GM18951 (cell line): Measurements from ENCODE around the gene CCT5.
"Not testable (repeated sequence)": the region's sequence is repeated elsewhere in the genome, so short reads cannot be mapped to it uniquely, and the experiment has no call there.

Experiments used
- POLR2A ChIP-seq: IDR thresholded peaks from 4 replicates; pipeline ENCODE4 v1.6.1; 2011; ENCODE audit warnings: mild to moderate bottlenecking; ENCODE audit not compliant: insufficient read length, insufficient read depth; ENCODE audit errors: extremely low read depth
- in situ Hi-C: fragments of 300-500 bp; cut with MboI; formaldehyde crosslinking; loops from one replicate; pipeline ENCODE4 v1.12.0; 2022; ENCODE audit warnings: low sequenced_read_pairs, mixed read lengths, inconsistent platforms; ENCODE audit not compliant: unreplicated experiment

The CCT5 gene

DNA sequence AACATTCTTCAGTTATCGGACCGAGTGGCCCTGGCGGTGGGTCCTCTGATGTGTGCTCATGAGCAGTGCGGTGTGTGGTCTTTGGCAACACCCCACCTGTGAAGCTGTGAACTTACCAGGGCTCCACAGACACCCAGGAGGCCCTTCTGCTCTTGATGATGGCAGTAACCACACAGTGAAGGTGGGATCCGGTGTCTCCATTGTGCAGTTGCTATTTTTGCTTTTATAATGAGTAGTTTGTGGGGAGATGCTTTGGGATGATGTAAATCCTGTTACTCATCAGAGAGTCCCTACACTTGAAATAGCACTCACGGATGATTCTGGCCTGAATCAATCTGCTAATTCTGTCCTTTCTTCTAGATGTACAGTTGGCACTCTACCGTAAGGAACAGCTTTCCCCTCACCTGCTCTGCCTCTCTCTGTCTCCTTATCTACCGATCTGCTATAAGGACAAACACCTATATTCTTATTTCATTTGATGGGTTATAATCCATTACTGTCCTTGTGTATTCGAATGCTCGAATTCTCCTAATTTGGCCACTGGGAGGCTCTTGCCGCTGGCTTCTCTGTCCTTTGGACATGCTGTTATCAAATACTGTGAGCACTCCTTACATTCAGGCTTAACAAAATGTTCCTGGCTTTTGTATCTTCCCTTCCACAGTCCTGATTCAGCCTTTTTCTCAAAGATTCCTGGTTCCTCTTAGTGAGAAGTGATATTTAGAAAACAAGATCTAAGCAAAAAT lies 20.6 kb upstream of the CCT5 start:
- TF ChIP-seq POLR2A = no peak
- in situ Hi-C loops = no loop called here

DNA sequence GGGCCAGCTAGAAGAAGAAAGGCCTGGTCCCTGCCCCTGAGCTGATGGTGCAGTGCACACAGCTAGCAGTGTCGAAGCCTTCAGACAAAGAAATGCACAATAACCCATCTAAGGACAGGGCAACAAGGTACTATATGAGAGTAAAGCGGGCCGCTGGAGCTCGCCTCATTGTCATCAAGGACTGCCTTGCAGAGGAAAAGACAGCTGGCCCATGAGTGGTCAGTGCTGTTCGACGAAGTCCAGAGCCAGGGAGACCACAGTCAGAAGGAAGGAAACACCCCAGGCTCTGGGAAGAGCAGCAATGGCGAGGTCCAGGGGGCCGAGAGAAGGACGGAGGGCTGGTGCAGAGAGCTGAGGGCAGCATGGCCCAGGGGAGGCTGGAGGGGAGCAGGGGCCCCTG lies 17.7 kb upstream of the CCT5 start:
- in situ Hi-C loops = no loop called here
- no peak for TF ChIP-seq POLR2A

DNA sequence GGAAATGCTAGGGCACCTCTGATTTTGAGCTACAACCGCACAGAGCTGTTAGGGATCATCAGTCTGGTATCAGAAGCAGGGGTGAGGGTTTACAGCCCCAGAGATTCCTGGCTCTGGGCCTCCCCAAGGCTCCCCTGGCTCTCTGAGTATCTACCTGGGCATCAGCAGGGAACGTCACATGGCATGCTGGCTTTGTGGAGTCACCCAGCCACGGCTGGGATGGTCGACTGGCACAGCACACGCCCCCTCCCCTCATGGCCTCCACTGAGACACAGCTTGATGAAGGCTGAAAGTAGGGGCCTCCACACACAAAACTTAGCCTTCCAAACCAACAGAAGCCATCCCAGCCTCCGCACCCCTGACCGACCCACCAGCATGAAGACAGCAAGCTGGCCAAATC lies 17.1 kb upstream of the CCT5 start:
- in situ Hi-C loops = no loop called here
- no peak for TF ChIP-seq POLR2A

DNA sequence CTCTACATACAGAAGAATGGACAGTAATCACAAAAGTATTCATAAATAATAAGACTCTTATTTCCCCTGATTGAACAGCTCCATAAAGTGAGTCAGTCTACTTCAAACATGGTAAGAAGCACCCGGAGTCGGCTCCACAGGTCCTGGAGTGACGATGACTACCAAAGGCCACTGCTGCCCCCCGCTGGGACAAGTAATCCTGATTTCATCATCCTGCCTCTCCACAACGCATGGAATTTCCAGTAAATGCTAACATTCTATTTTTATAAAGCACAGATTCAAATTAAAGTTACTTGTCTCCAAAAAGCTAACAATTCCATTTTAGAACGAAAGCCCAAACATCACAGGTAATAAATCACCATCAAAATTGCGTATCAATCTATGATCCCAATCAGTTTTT lies 16.6 kb upstream of the CCT5 start:
- TF ChIP-seq POLR2A = no peak
- in situ Hi-C loops = no loop called here

DNA sequence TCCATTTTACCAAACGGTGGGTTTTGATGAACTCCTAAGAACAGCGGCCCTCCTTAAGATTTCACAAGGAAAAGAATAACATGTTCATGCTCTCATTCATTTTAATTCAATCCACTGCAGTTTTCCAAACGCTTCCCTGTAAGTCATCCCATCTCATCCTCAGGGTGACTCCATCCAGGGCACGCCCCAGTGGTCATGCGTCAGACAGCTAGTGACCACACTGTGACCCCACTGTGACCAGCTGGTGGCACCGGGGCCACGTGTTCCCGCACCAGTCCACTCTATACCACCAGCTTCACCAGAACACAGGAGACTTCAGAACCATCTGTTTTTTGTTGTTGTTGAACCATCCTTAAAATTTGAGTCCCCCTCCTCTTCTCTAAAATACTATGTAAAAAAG lies 14.7 kb upstream of the CCT5 start:
- TF ChIP-seq POLR2A = no peak
- in situ Hi-C loops = no loop called here

DNA sequence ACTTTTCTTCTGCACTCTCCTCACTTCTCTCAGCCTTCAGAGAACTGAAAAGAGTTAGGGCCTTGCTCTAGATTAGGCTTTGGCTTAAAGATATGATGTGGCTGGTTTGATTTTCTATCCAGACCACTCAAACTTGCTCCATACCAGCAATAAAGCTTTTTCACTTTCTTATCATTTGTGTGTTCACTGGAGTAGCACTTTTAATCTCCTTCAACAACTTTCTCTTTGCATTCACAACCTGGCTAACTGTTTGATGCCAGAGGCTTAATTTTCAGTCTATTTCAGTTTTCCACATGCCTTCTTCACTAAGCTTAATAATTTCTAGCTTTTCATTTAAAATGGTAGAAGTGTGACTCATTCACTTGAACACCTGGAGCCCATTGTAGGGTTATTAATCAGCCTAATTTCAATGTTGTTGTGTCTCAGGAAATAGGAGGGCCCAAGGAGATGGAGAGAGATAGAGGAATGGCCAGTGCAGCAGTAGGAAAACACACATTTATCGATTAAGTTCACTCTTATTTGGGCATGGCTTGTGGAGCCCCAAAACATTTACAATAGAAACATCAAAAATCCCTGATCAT lies 6.3 kb upstream of the CCT5 start:
- TF ChIP-seq POLR2A = no peak
- in situ Hi-C loops = no loop called here

DNA sequence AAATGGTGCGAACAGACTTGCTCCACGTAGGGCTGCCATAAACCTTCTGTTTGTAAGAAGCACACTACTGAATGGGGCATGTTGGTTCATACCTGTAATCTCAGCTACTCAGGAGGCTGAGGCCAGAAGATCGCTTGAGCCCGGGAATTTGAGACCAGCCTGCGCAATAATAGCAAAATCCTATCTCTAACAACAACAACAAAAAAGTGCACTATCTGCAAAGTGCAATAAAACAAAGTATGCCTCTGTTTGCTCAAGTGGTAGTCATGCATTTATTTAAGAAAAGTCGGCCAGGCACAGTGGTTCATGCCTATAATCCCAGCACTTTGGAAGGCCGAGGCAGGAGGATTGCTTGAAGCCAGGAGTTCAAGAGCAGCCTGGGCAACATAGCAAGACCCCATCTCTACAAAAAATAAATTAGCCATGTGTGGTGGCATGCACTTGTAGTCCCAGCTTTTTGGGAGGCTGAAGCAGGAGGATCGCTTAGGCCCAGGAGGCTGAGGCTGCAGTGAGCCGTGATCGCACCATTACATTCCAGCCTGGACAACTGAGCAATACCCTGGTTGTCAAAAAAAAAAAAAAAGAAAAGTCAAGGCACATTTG lies 5.6 kb upstream of the CCT5 start:
- in situ Hi-C loops = no loop called here
- TF ChIP-seq POLR2A = no peak

DNA sequence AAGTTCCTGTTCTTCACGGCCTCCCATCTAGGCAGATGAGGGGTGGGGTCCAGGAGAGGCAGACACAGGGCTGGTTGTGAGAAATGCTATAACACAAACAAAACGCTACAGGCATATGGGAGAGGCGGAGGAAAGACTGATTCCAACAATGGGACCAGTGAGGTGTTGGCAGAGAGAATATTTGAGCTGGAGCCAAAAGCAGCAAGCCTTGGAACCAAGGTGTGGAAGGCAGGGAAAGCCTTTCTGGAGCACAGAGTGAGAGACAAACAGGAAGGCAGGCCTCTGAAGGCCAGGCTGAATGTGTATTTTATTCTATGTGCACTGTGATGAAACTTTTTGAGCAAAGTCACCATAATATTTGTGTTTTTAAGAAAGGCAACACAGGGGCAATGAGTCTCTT lies 3.3 kb upstream of the CCT5 start:
- in situ Hi-C loops = no loop called here
- TF ChIP-seq POLR2A = no peak

DNA sequence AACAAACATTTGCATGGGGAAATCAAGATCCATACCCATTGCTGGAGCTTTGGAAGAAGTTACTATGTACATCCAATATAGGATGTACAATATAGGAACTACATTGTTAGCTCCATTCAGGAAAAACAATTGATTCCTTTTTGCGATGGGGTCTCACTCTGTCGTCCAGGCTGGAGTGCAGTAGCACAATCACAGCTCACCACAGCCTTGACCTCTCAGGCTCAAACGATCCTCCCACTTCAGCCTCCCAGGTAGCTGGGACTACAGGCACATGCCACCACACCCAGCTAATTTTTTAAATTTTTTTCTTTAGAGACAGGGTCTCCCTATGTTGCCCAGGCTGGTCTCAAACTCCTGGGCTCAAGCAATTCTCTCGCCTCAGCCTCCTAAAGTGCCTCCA lies 2.9 kb upstream of the CCT5 start:
- in situ Hi-C loops = not testable (repeated sequence)

DNA sequence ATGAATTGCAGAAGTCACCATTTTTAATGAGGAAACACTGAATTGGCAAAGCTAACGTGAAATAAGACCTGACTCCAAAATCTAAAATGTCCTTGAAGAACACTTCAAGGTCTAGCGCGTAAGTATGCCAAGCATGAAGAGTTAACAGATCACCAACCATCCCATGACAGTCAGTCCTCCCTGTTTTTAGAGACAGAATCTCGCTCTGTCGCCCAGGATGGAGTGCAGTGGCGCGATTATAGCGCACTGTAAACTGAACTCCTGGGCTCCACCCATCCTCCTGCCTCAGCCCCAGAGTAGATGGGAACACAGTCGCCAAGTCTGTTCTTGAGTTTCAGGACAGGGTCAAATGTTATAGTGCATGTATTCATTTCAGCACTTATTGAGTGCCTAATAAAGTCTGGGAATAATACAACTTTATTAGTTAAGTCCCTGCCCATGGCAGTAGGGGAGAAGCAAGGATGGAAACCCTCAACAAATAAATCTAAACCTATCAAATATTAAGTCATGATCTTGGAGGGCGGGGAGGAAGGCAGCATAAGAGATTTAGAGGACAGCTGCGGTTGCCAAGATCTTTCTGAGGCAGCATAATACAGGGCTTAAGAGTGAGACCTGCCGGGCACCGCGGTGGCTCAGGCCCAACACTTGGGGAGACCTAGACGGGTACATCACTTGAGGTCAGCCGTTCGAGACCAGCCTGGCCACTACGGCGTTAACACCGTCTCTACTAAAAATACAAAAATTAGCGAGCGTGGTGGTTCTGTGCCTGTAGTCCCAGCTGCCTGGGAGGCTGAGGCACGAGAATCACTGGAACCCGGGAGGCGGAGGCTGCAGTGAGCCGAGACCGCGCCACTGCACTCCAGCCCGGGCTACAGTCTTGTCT lies 1.5 kb upstream of the CCT5 start:
- TF ChIP-seq POLR2A = no peak
- in situ Hi-C loops = no loop called here

DNA sequence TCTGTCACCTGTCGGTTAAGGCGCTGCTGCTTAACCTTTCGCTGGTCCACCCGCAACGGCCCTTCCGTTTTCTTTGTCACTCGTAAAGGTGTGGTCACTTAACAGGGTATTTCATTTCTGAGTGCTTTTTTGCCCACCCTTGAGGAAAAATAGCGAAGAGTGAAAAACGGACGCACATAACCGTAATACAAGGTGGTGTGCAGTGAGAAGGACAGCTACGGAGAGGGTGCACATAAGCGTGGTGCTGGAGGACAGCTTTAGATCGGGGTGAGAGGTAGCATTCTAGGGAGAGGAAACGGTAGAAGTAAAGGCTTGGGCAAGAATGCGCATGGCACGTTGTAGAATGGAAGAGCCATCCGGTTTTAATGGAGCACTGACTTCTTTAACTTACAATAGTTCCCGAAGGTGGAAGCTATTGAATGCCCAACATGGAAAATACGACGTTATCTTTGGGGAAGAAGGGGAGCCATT lies 761 bp downstream of the CCT5 start:
- no peak for TF ChIP-seq POLR2A
- in situ Hi-C loops = no loop called here

DNA sequence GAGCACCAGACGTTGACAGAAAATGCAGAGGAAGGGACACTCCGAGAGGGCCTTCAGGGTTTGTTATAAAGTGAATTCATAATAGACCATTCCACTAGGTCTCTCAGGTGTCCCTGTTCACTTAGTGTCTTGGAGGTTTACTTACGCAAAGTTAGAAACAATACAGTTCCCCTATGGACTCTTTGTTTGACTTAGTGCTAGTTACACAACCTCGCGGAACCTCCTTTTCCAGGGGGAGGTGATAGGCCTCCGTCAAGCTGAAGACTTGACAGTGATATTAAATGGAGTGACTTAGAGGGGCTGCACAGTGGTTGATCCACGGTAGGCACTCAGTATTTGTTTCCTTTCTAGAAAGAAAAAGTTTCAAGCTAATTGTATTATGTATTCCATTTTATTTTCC lies 1.3 kb downstream of the CCT5 start:
- in situ Hi-C loops = no loop called here
- TF ChIP-seq POLR2A = no peak

DNA sequence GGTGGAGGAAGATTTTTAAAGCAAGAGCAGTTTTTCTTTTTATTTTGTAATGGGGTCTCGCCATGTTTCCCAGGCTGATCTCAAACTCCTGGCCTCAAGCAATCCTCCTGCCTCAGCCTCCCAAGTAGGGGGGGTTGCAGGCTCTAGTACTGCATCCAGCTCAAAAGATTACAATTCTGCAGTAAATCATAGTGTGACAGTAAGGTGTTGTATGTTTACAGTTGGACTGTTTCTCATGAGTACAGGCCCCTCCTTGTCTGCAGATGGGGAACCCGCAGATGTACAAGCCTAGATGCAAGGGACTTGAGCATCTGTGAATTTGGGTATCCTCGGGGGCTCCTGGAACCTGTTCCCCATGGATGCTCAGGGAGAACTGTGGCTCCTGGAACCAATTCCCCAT lies 3.3 kb downstream of the CCT5 start:
- no peak for TF ChIP-seq POLR2A
- in situ Hi-C loops = no loop called here

DNA sequence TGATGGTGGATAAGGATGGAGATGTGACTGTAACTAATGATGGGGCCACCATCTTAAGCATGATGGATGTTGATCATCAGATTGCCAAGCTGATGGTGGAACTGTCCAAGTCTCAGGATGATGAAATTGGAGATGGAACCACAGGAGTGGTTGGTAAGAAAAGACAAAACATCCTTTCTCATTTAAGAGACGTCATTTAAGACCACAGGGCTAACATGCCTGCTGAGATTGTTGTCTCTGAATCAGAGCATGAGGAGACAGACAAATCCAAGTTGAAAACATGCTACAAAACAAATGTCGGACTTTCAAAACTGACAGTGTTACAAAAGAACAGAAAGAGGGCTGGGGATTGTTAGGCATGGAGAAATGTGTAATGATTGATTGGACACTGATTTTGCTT lies 4.6 kb downstream of the CCT5 start:
- no peak for TF ChIP-seq POLR2A
- in situ Hi-C loops = no loop called here

DNA sequence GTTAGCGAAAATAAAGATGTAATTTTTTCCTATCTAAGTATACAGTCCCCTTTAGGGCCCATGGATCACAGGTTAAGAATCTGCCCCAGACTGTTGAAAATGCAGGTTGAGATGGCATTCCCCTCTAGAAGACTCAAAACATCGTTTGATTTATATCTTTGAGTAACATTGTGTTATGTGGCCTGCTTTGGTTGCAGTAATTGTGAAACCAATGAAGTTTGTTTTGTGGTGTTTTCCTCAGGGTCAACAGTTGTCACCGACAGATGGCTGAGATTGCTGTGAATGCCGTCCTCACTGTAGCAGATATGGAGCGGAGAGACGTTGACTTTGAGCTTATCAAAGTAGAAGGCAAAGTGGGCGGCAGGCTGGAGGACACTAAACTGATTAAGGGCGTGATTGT lies 7.8 kb downstream of the CCT5 start:
- no peak for TF ChIP-seq POLR2A
- in situ Hi-C loops = no loop called here
